ENCODE results near the gene METRNL. TPM values are rescaled to one million over a fixed set of nuclear protein-coding genes. Genes with fewer than 3 reads are reported as not detected.

The METRNL gene
- total RNA-seq, 1 donor: 47.1 TPM

DNA sequence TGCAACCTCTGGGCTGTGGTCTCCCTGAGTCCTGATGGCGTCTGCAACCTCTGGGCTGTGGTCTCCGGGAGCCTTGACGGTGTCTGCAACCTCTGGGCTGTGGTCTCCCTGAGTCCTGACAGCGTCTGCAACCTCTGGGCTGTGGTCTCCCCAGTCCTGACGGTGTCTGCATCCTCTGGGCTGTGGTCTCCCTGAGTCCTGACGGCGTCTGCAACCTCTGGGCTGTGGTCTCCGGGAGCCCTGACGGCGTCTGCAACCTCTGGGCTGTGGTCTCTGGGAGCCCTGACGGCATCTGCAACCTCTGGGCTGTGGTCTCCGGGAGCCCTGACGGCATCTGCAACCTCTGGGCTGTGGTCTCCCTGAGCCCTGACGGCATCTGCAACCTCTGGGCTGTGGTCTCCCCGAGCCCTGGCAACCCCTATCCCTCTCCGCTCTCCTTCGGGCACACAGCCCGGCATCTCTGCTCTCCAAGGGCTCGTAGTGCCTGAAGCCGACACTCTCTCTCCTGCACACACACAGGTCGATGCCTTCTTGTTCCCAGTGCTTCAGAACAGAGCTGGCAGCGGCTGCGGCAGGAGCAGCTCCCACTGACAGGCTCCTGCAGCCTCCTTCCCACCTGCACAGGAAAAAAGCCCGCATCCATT, 45.6 kb downstream of the METRNL start:
- DNase-seq (ENCODE audit: low read depth): no peak
- no peak overlapping the region for H3K4me3 ChIP-seq (ENCODE audit: low read depth, low read length)
- TF ChIP-seq, protein P1, sequence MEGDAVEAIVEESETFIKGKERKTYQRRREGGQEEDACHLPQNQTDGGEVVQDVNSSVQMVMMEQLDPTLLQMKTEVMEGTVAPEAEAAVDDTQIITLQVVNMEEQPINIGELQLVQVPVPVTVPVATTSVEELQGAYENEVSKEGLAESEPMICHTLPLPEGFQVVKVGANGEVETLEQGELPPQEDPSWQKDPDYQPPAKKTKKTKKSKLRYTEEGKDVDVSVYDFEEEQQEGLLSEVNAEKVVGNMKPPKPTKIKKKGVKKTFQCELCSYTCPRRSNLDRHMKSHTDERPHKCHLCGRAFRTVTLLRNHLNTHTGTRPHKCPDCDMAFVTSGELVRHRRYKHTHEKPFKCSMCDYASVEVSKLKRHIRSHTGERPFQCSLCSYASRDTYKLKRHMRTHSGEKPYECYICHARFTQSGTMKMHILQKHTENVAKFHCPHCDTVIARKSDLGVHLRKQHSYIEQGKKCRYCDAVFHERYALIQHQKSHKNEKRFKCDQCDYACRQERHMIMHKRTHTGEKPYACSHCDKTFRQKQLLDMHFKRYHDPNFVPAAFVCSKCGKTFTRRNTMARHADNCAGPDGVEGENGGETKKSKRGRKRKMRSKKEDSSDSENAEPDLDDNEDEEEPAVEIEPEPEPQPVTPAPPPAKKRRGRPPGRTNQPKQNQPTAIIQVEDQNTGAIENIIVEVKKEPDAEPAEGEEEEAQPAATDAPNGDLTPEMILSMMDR (IDR thresholded peaks at IDR 0.05; ENCODE audit: insufficient read depth, low read depth, low read length): no peak

DNA sequence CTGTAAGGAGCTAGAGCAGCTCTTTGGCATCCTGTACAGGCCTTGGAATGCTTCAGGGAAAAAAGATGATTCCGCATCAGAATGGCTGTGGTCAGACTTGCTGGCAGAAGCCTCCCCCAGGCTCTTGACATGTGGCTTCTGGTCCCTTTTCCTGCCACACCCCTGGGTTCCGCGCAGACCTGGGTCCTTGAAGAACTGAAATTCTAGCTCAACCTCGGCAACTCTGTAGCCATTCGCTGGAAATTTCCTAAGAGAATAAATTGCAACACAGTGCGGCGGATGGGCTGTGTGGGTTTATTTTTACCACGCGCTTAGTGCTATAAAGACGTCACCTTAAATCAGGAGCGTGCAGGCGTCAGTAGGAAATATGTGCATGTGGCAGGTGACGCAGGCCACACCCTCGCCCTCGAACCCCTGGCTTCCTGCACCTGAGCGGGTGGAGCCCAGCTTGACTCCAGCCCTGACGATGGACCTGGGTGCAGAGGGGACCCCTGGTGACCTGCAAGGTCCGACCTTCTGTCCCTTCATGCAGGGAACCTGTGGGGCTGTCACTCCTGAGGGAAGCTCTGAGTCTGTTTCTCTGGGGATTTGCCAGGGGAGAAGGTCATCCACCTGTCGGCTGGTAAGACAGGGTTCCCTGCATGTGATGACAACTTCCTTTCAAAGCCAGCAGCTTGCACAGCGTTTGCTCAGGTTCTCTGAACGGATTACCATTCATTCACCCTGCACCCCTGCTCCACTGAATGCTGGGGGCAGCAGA, 46.3 kb downstream of the METRNL start:
- H3K4me3 ChIP-seq (ENCODE audit: low read depth, low read length): no peak overlapping the region
- TF ChIP-seq, protein P1 (IDR thresholded peaks at IDR 0.05; ENCODE audit: insufficient read depth, low read depth, low read length): no peak
- DNase-seq (ENCODE audit: low read depth): no peak

DNA sequence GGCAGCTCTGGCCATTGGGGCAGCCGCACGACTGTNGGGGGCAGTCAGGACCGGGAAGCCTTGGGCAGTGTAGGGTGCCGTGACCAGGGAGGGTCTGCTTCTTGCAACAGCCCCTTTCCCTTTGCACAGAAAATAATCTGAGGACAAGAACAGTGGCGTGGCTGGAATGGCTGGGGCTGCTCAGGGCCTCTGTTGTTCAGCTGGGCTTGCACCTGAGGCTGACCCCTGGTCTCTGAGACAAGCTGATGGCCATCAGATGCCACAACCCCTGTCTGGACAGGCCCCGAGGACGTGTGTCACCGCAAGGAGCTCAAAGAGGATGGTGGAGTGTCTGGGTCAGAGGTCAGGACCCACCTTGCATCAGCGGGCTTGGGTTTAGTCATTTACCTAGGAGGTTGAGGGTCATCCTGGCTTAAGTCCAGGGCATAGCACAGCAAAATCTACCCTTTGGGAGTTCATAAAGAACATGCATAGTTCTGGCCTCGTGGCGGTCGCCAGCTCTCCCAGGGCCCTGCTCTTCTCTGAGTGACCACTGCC, 46.9 kb downstream of the METRNL start:
- TF ChIP-seq, protein P1 (IDR thresholded peaks at IDR 0.05; ENCODE audit: insufficient read depth, low read depth, low read length): no peak
- H3K4me3 ChIP-seq (ENCODE audit: low read depth, low read length): no peak overlapping the region
- no peak for DNase-seq (ENCODE audit: low read depth)

DNA sequence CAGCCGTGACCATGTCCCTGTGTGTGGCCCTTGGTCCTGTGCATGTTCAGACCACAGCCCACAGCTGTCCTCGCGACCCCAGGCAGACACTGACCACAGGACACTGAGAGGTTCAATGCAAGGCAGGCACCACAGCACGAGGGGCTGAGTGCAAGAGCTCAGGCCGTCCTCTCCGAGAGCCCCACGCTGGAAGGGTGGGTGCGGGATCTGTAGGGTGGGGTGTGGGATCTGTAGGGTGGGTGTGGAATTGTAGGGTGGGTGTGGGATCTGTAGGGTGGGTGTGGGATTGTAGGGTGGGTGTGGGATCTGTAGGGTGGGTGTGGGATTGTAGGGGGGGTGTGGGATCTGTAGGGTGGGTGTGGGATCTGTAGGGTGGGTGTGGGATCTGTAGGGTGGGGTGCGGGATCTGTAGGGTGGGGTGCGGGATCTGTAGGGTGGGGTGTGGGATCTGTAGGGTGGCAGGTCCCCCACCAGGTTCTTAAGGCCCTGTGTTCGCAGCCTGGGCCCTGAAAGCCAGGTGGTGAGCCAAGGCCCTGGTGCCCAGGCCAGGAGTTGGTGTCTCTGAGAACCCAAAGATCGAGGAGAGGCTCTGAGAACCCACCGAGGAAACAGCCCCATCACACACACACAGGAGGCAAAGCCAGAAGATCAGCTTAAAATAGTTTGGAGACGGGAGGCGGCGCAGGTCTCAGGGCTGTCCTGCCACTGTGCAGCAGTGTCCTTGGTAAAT, 48.2 kb downstream of the METRNL start:
- TF ChIP-seq, protein P1 (IDR thresholded peaks at IDR 0.05; ENCODE audit: insufficient read depth, low read depth, low read length): no peak
- no peak for DNase-seq (ENCODE audit: low read depth)
- H3K4me3 ChIP-seq (ENCODE audit: low read depth, low read length): no peak overlapping the region

DNA sequence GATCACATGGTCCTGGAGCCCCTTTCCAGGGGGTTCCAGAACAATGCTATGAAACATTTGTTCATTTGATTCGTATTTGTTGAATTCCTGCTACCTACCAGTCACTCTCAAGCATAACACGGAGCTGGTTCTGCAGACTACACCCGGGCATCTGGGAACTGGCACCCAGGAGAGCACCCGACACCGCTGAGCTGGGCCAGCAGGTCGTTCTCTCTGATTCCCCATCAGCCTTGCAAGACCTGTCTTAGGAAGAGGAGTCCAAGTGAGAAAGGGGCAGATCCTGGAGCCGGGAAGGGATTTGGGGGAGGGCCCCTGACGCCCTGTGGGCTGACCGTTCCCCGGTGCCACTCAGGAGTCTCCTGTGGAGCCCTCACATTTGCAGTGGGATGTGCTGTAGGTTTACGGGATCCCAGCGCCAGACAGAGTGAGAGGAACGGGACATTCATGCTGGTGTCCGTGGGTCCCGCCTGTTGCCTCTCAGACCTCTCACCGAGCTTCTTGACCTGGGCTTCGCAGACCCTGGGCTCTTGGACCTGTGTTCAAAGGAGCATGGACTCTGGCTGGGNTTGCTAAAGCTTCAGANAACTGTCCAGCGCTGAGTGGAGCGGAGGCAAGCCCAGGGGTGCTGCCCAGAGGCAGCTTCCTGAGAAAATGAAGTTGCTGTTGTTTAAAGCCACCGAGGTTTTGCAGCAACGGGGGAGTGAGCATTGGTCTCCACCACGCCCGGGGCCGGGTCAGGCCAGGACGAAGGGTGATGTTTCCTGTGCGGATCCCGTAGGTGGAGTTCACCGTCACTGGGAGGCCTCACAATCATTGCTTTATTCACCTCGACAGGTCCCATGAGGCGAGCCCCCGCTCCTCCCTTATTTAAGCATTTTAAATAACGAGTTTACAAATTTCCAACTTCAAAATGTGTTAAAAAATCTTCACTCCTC, 49.2 kb downstream of the METRNL start:
- TF ChIP-seq, protein P1 (IDR thresholded peaks at IDR 0.05; ENCODE audit: insufficient read depth, low read depth, low read length): no peak
- DNase-seq (ENCODE audit: low read depth): no peak
- no peak overlapping the region for H3K4me3 ChIP-seq (ENCODE audit: low read depth, low read length)

DNA sequence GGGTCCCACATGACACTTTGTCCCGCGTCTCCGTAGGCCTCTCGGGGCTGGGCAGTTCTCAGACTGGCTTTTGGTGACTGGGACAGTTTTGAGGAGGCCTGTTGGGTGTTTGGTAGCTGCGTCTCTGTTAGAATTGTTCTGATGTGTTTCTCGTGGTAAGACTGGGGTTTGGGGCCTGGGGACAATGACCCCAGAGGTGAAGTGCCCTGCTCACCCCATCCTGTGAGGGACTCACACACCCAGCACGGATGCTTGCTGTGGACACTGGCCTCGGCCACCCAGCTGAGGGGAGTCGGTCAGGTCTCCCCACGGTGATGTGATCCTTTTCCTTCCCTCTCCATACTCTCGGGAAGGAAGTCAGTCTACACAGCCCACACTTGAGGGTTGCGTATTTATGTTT, 50.3 kb downstream of the METRNL start:
- H3K4me3 ChIP-seq (ENCODE audit: low read depth, low read length): no peak overlapping the region
- no peak for DNase-seq (ENCODE audit: low read depth)
- TF ChIP-seq, protein P1 (IDR thresholded peaks at IDR 0.05; ENCODE audit: insufficient read depth, low read depth, low read length): no peak
